ENCODE results near the gene PATJ.

- TF ChIP-seq CTCF (IDR thresholded peaks at IDR 0.05; ENCODE audit: poor library complexity) (no peak), EZH2 (IDR thresholded peaks at IDR 0.05; ENCODE audit: borderline replicate concordance) (no peak), EZH2phosphoT487 (IDR thresholded peaks at IDR 0.05; ENCODE audit: low read depth, severe bottlenecking, unreplicated experiment) (no peak)
Observed at GRCh38 chr1:61975638-61976037, 233.4 kb downstream of the PATJ start.

All from hepatocyte (in vitro differentiated cells).